Activated CD4-positive, alpha-beta memory T cell treated with anti-CD3 and anti-CD28 coated beads, Interleukin-2, amount 10 ng/mL, durations not matched to agents 7 days and 5 days (primary cell): ENCODE results near the gene B3GNT7. TPM values are rescaled to one million over a fixed set of nuclear protein-coding genes. Genes with fewer than 3 reads are reported as not detected.

Experiments
- CTCF ChIA-PET: fragments of 350-600 bp; sonication (Branson Sonifier 250); formaldehyde crosslinking; loops from one replicate; lab custom pipeline; 2021; ENCODE audit warnings: antibody characterized with exemption, inconsistent platforms; lab: Charles Lee
- POLR2A ChIA-PET: fragments of 350-600 bp; sonication (Branson Sonifier 250); formaldehyde crosslinking; loops from one replicate; lab custom pipeline; 2021; ENCODE audit warnings: antibody characterized with exemption; lab: Charles Lee
- DNase-seq: peaks from one replicate; pipeline ENCODE4 v3.0.0-alpha.2; 2020
- H3K27ac Mint-ChIP-seq: one replicate; pipeline ENCODE4 v1.8.0; 2021; ENCODE audit warnings: mild to moderate bottlenecking, mixed read lengths
- H3K27me3 Mint-ChIP-seq: one replicate; pipeline ENCODE4 v1.8.0; 2021; ENCODE audit warnings: mixed read lengths
- H3K36me3 Mint-ChIP-seq: one replicate; pipeline ENCODE4 v1.8.0; 2021; ENCODE audit warnings: low read depth, mixed read lengths
- H3K4me1 Mint-ChIP-seq: one replicate; pipeline ENCODE4 v1.8.0; 2021; ENCODE audit warnings: mixed read lengths
- H3K4me3 Mint-ChIP-seq: one replicate; pipeline ENCODE4 v1.8.0; 2021; ENCODE audit warnings: mild to moderate bottlenecking, mixed read lengths
- H3K9me3 Mint-ChIP-seq: one replicate; pipeline ENCODE4 v1.8.0; 2021; ENCODE audit warnings: mixed read lengths
- total RNA-seq, 2 experiments: library from RNA; stranded (reverse); gene quantifications; one replicate each; pipeline ENCODE4 v1.2.3, GENCODE V29; 2021

B3GNT7 gene
- total RNA-seq, 2 experiments from 2014 or later: 0.15 TPM; not detected in 1

- POLR2A ChIA-PET: interaction anchor here (0.8 kb wide), 1 partner anchor 27 kb away, joined by 3 read pairs; no protein-coding TSS in a partner anchor
- Mint-ChIP-seq H3K4me1 (no peaks in the 10 kb centered on the region), H3K27ac (no peak overlapping the region), H3K27me3 (peaks cover 14% of the 10 kb centered on the region), H3K4me3 (no peak overlapping the region), H3K36me3 (no peaks in the 10 kb centered on the region), H3K9me3 (peaks cover 9% of the 10 kb centered on the region)
- DNase-seq: no peak
- CTCF ChIA-PET: no interaction called here
Measured at GRCh38 chr2:231383416-231384108, 11.9 kb upstream of the B3GNT7 start.

- no peak for DNase-seq
- Mint-ChIP-seq H3K4me1 (no peaks in the 10 kb centered on the region), H3K27ac (no peak overlapping the region), H3K9me3 (peaks cover 9% of the 10 kb centered on the region), H3K27me3 (peaks cover 14% of the 10 kb centered on the region), H3K36me3 (no peaks in the 10 kb centered on the region), H3K4me3 (no peak overlapping the region)
- CTCF ChIA-PET: no interaction called here
- POLR2A ChIA-PET: no interaction called here
Measured at GRCh38 chr2:231384109-231384435, 11.4 kb upstream of the B3GNT7 start.

- ChIA-PET POLR2A (no interaction called here), CTCF (no interaction called here)
- H3K4me3 Mint-ChIP-seq: no peak overlapping the region
- no peak for DNase-seq
- H3K36me3 Mint-ChIP-seq: no peaks in the 10 kb centered on the region
- no peaks in the 10 kb centered on the region for H3K4me1 Mint-ChIP-seq
- peaks cover 14% of the 10 kb centered on the region for H3K27me3 Mint-ChIP-seq
- H3K27ac Mint-ChIP-seq: no peak overlapping the region
- H3K9me3 Mint-ChIP-seq: peaks cover 9% of the 10 kb centered on the region
Measured at GRCh38 chr2:231384970-231385369, 10.5 kb upstream of the B3GNT7 start.

GRCh38 chr2:231385429-231385828, 10.1 kb upstream of the B3GNT7 start:
- H3K36me3 Mint-ChIP-seq: no peaks in the 10 kb centered on the region
- no peak for DNase-seq
- peaks cover 14% of the 10 kb centered on the region for H3K27me3 Mint-ChIP-seq
- no peaks in the 10 kb centered on the region for H3K4me1 Mint-ChIP-seq
- ChIA-PET POLR2A (no interaction called here), CTCF (no interaction called here)
- H3K9me3 Mint-ChIP-seq: peaks cover 9% of the 10 kb centered on the region
- no peak overlapping the region for H3K4me3 Mint-ChIP-seq
- H3K27ac Mint-ChIP-seq: no peak overlapping the region

GRCh38 chr2:231386446-231386845, 9.1 kb upstream of the B3GNT7 start:
- Mint-ChIP-seq H3K36me3 (no peaks in the 10 kb centered on the region), H3K27ac (no peak overlapping the region), H3K4me1 (no peaks in the 10 kb centered on the region), H3K4me3 (no peak overlapping the region), H3K9me3 (peaks cover 9% of the 10 kb centered on the region), H3K27me3 (peaks cover 14% of the 10 kb centered on the region)
- no peak for DNase-seq
- CTCF ChIA-PET: interaction anchor here (0.6 kb wide), 1 partner anchor 120 kb away, joined by 3 read pairs; no protein-coding TSS in a partner anchor
- POLR2A ChIA-PET: no interaction called here

GRCh38 chr2:231387904-231388724, 7.4 kb upstream of the B3GNT7 start:
- H3K4me3 Mint-ChIP-seq: no peak overlapping the region
- DNase-seq: no peak
- ChIA-PET CTCF (no interaction called here), POLR2A (no interaction called here)
- peaks cover 9% of the 10 kb centered on the region for H3K9me3 Mint-ChIP-seq
- H3K4me1 Mint-ChIP-seq: peaks cover 3% of the 10 kb centered on the region
- H3K27me3 Mint-ChIP-seq: peaks cover 9% of the 10 kb centered on the region
- no peak overlapping the region for H3K27ac Mint-ChIP-seq
- no peaks in the 10 kb centered on the region for H3K36me3 Mint-ChIP-seq

- ChIA-PET CTCF (interaction anchor here (0.8 kb wide), 1 partner anchor 17 kb away, joined by 3 read pairs; no protein-coding TSS in a partner anchor), POLR2A (no interaction called here)
- Mint-ChIP-seq H3K4me1 (peaks cover 10% of the 10 kb centered on the region), H3K9me3 (peaks cover 9% of the 10 kb centered on the region), H3K27me3 (peaks cover 13% of the 10 kb centered on the region), H3K4me3 (no peak overlapping the region), H3K36me3 (no peaks in the 10 kb centered on the region), H3K27ac (no peak overlapping the region)
- DNase-seq: no peak
Measured at GRCh38 chr2:231388725-231389346, 6.7 kb upstream of the B3GNT7 start.

GRCh38 chr2:231390667-231391066, 4.8 kb upstream of the B3GNT7 start:
- no peak overlapping the region for H3K4me3 Mint-ChIP-seq
- H3K27me3 Mint-ChIP-seq: peaks cover 20% of the 10 kb centered on the region
- ChIA-PET POLR2A (no interaction called here), CTCF (interaction anchor here (1.0 kb wide), 1 partner anchor 94 kb away, joined by 3 read pairs; no protein-coding TSS in a partner anchor)
- DNase-seq: no peak
- no peaks in the 10 kb centered on the region for H3K36me3 Mint-ChIP-seq
- H3K9me3 Mint-ChIP-seq: peaks cover 3% of the 10 kb centered on the region
- peaks cover 21% of the 10 kb centered on the region for H3K4me1 Mint-ChIP-seq
- H3K27ac Mint-ChIP-seq: no peak overlapping the region

GRCh38 chr2:231391981-231392380, 3.5 kb upstream of the B3GNT7 start:
- POLR2A ChIA-PET: no interaction called here

GRCh38 chr2:231392431-231393148, 2.9 kb upstream of the B3GNT7 start:
- Mint-ChIP-seq H3K4me3 (no peak overlapping the region), H3K4me1 (peaks cover 29% of the 10 kb centered on the region), H3K36me3 (no peaks in the 10 kb centered on the region), H3K27ac (no peak overlapping the region), H3K9me3 (no peaks in the 10 kb centered on the region), H3K27me3 (peaks cover 28% of the 10 kb centered on the region)
- ChIA-PET POLR2A (interaction anchor here (0.7 kb wide), 1 partner anchor 61 kb away, joined by 3 read pairs; no protein-coding TSS in a partner anchor), CTCF (interaction anchor here (2.1 kb wide), 1 partner anchor 13 kb away, joined by 12 read pairs; no protein-coding TSS in a partner anchor)
- DNase-seq: no peak

More at GRCh38 chr2:231391981-231392380, 3.5 kb upstream of the B3GNT7 start:
- H3K4me1 Mint-ChIP-seq: peaks cover 28% of the 10 kb centered on the region
- H3K36me3 Mint-ChIP-seq: no peaks in the 10 kb centered on the region
- H3K27me3 Mint-ChIP-seq: peaks cover 24% of the 10 kb centered on the region
- CTCF ChIA-PET: interaction anchor here (2.1 kb wide), 1 partner anchor 14 kb away, joined by 12 read pairs; no protein-coding TSS in a partner anchor
- no peaks in the 10 kb centered on the region for H3K9me3 Mint-ChIP-seq
- H3K27ac Mint-ChIP-seq: no peak overlapping the region
- DNase-seq: no peak
- no peak overlapping the region for H3K4me3 Mint-ChIP-seq

- DNase-seq: peak; percentile 58
- CTCF ChIA-PET: interaction anchor here (0.6 to 2.1 kb wide), 4 partner anchors 12 to 166 kb away, joined by 3 to 12 read pairs (median 4); no protein-coding TSS in a partner anchor
- Mint-ChIP-seq H3K4me3 (peak overlapping the region; percentile 36), H3K9me3 (no peaks in the 10 kb centered on the region), H3K27ac (peak overlapping the region; percentile 54), H3K4me1 (peaks cover 29% of the 10 kb centered on the region), H3K36me3 (no peaks in the 10 kb centered on the region), H3K27me3 (peaks cover 31% of the 10 kb centered on the region)
- POLR2A ChIA-PET: interaction anchor here (0.7 kb wide), 1 partner anchor 60 kb away, joined by 3 read pairs; no protein-coding TSS in a partner anchor
Measured at GRCh38 chr2:231393149-231394131, 2.1 kb upstream of the B3GNT7 start.
